Left renal cortex interstitium (tissue), 4 donors: ENCODE data around the gene EGLN2. TPM values are rescaled to one million over a fixed set of nuclear protein-coding genes. Genes with fewer than 3 reads are reported as not detected.
A peak's percentile ranks its signal among the peaks of the same experiment; 100 is the strongest.
"Not testable (repeated sequence)": the region's sequence is repeated elsewhere in the genome, so short reads cannot be mapped to it uniquely, and the experiment has no call there.

Experiments
- DNase-seq, 4 donors: peaks; one replicate each; pipeline ENCODE4 v3.0.0-alpha.2; 2013; ENCODE audit warnings: low read depth in 4 of 4, low spot score in 2 of 4, missing footprints in 1 of 4
- polyA plus RNA-seq, 4 donors: library from polyadenylated mRNA; unstranded; fragments of 120-200 nt; gene quantifications; one replicate each; pipeline ENCODE4 v1.2.1, GENCODE V29; 2013; ENCODE audit not compliant: insufficient read length in 4 of 4

EGLN2 gene
- polyA plus RNA-seq = 10 to 100 TPM; 64.8 to 91.8 (median 79.0) TPM

- DNase-seq = peak; percentile 92 to 100 (median 98)
These were observed at the start of gene EGLN2 for GRCh38 chr19:40798683-40799557. Gene EGLN2, plus strand, starts transcription at chr19:40799191. Its CDS starts 1,382 bp downstream, at chr19:40800573.

DNA sequence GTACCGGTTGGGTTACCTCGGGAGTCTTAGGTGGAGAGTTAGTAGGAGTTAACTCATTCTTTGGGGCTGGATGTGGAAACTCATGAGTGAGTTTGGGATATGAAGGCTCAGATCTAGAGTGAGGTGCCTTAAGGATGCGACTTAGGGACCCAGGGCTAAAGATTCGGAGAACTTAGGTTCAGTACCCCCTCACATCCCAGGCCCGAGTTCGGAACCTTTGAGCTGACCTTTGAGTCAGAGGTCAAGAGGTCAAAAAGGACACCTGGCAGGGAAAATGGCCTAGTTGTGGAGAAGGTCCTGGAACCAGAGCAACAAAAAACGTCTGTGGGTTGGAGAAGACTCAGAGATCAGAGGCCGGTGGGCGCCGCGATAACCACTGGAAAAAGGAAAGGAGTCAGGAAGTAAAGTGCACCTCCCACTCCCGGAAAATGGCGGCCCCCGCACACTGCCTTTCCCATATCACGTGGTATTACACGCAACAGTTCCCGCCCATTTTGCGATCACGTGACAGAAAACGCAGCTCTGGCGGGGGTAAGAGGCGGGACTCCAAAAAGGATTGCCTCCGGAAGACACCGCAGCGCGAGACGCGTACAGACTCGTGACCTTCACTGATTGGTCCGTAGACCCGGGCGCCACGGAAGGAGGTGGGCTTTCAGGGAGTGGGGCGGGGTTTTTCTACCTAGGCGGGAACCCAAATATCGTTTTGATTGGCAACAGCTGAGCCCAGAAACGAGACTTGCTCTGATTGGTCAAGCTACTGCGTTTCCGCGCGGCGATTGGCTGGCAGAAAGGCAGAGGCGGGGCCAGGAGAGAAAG lies 48.7 kb upstream of the EGLN2 start, which contains the start of gene ACTMAP:
Gene ACTMAP, minus strand, starts transcription at position 420 of the 816 bp plus-strand sequence. CDS start 674 bp downstream, outside the sequence.
- peak; percentile 99 to 100 (median 100) for DNase-seq

DNA sequence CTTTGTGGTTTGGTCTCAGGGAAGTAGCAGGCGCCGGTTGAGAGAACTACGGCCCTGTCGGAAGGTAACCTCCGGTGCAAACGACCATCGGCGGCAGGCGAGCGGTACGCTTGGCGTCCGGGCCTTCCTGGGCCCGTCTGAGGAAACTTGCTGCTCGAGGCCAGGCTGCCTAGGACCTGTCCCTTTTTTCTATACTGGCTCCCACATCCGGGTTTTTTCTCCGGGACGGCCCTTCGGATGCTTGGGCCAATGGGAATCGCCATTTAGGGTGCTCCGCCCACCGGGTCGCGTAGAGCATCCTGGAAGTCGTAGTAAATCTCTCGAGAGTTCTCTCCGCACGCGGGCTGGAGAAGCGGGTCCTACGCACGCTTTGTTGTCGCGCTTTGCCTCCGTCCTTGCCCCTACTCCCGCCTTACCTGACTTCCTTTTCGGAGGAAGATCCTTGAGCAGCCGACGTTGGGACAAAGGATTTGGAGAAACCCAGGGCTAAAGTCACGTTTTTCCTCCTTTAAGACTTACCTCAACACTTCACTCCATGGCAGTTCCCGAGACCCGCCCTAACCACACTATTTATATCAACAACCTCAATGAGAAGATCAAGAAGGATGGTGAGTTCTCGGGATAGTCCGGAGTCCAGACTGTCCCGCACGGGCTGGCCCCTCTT lies 48.0 kb upstream of the EGLN2 start, which contains the start of gene SNRPA:
Gene SNRPA, plus strand, starts transcription at position 330 of the 664 bp plus-strand sequence. Its CDS starts 206 bp downstream, at position 536.
- DNase-seq = peak in 3 of 4 donors; percentile 98 to 99 (median 99)

- DNase-seq = no peak
These were observed 46.7 kb upstream of the EGLN2 start for GRCh38 chr19:40752257-40752781.

- DNase-seq = no peak
These were observed 44.3 kb upstream of the EGLN2 start for GRCh38 chr19:40754611-40755247.

GRCh38 chr19:40755248-40755624 lies 43.8 kb upstream of the EGLN2 start:
- no peak for DNase-seq

DNA sequence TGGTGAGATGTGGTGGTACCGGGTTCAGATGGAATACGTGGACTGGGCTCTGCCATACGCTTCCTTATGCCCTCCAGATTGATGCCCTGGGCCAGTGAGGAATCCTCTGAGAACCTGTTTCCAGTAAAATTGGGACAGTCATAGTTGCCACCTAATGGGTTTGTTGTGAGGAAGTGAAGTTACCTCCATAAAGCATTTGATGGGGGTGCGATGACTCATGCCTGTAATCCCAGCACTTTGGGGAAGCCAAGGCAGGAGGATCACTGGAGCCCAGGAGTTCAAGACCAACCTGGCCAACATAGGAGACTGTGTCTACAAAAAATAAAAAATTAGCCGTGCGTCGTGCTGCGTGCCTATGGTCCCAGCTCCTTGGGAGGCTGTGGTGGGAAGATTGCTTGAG lies 43.2 kb upstream of the EGLN2 start:
- DNase-seq = no peak

- DNase-seq = no peak
These were observed 42.4 kb upstream of the EGLN2 start for GRCh38 chr19:40756502-40757110.

DNA sequence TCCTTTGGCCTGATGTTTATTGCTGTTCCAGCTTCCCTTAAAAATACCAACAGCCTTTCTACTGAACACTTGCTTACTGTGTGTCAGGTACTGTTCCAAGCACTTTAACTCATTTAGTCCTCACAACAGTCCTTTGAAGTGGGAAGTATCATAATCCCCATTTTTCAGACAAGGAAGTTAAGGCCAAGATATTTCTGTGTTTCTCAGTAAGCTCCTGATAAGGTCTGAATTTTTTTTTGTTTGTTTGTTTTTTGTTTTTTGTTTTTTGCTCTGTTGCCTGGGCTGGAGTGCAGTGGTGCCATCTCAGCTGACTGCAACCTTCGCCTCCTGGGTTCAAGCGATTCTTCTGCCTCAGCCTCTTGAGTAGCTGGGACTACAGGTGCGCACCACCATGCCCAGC lies 40.5 kb upstream of the EGLN2 start:
- DNase-seq = no peak

GRCh38 chr19:40759352-40759751 lies 39.6 kb upstream of the EGLN2 start:
- no peak for DNase-seq

- no peak for DNase-seq
These were observed 36.1 kb upstream of the EGLN2 start for GRCh38 chr19:40762754-40763470.

GRCh38 chr19:40763526-40763925 lies 35.5 kb upstream of the EGLN2 start:
- DNase-seq = no peak

DNA sequence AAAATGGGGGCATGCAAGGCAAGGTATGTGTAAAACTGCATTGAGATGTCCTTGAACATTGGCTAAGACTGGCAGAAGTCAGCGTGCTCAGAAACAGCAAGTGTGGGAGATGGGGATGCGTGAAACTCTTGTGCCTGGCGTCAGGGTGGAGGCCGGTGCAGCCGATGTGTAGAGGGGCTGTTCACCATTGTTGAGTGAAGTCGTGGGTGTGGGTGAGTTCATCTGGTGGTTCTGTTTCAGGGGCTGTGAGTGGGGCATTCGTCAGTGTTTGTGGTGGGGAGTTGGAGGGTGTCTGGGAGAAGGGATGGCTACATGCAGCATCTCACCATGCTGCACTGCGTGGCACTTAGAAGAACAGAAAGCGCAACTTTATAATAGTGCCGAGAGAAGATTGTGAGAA lies 35.0 kb upstream of the EGLN2 start:
- DNase-seq = no peak

DNA sequence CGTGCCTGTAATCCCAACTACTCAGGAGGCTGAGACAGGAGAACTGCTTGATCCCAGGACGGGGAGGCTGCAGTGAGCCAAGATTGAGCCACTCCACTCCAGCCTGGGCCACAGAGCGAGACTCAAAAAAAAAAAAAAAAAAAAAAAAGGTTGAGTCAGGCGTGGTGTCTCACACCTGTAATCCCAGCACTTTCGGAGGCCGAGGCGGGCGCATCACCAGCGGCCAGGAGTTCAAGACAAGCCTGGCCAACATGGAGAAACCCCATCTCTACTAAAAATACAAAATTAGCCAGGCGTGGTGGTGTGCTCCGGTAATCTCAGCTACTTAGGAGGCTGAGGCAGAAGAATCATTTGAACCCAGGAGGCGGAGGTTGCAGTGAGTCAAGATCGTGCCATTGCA lies 32.6 kb upstream of the EGLN2 start:
- DNase-seq = not testable (repeated sequence)

- DNase-seq = no peak
These were observed 30.1 kb upstream of the EGLN2 start for GRCh38 chr19:40768869-40769268.

GRCh38 chr19:40771101-40771862 lies 27.7 kb upstream of the EGLN2 start:
- not testable (repeated sequence) for DNase-seq

DNA sequence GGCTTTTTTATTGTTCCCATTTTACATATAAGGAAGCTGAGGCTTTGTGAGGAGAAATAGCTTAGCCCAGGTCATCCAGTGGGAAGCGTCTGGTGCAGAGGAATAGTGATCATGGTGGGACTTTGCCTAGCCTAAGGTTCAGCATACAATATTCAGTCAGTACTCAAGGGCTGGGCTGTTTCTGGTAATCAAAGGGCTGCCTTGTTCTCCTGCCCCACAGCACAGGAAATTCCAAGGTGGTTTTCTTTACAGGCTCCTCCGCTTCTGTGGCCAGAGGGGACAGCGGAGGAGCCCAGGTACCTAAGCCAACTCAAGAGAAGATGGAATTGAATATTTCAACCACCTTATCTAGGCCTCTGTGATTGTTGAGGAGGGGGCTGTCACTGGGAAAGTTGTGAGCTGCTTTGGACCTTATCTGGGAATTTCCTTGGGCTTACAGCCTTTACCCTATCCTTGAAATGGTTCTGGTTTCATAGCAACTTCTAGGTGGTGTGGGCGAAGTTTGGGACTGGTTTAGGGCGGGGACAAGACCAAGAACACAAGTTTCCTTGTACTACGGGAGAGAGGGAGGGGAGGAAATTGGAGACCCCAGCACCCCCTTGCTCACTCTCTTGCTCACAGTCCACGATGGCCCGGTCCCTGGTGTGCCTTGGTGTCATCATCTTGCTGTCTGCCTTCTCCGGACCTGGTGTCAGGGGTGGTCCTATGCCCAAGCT lies 23.9 kb upstream of the EGLN2 start, which contains the start of gene MIA:
Gene MIA, plus strand, starts transcription at position 606 of the 716 bp plus-strand sequence. Its CDS starts 22 bp downstream, at position 628.
- DNase-seq = no peak
